HG03175 (cell line): ENCODE data around the gene LRRC74B.

Experiments used
- ATAC-seq: cut with Tn5 transposase; IDR thresholded peaks from one replicate; pipeline ENCODE4 v1.9.1; 2021; ENCODE audit warnings: mild to moderate bottlenecking, moderate library complexity; ENCODE audit not compliant: unreplicated experiment

The LRRC74B gene

GRCh38 chr22:21101877-21102638, 56.3 kb downstream of the LRRC74B start:
- ATAC-seq = no peak

GRCh38 chr22:21102659-21103267, 57.0 kb downstream of the LRRC74B start:
- no peak for ATAC-seq

DNA sequence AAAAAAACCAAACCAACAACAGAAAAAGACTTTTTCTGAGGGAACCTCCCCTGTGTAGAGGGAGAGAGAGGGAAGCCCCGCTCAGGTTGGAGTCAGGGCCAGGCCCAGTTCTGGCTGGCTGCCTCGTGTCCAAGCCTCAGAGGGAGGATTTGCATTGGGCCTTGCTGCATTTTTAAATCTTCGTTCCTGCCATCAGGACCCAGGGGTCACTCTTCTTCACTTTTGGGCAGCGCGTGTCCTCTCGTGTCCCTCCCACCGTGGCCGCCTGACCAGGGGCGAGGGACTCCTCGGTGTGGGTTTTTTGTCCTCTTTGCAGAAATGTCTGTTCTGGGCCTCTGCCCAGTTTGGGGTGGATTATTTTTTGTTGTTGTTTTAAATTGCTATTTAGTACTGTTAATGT, 57.9 kb downstream of the LRRC74B start:
- no peak for ATAC-seq

DNA sequence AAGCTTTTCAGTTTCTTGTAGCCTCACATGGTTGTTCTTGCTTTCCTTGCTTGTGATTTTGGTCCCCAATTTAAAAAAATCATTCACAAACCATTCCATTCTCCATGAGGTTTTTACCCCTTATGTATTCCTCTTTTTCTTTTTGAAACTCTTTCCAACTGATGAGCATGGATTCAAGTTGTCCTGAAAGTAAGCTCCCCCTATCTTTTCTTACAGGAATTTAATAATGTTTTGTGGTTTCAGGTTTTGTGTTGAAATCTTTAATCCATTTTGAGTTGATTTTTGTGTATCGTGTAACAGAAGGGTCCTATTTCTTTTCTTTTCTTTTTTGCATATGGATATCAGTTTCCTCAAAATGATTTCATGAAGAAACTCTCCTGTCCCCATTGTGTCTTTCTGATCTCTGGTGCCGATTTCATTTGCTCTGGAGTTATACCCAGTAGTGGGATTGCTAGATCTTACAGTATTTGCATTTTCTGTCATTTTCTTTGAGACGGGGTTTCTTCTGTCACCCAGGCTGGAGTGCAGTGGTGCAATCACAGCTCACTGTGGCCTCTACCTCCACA, 58.5 kb downstream of the LRRC74B start:
- no peak for ATAC-seq

GRCh38 chr22:21105294-21105693, 59.5 kb downstream of the LRRC74B start:
- no peak for ATAC-seq

DNA sequence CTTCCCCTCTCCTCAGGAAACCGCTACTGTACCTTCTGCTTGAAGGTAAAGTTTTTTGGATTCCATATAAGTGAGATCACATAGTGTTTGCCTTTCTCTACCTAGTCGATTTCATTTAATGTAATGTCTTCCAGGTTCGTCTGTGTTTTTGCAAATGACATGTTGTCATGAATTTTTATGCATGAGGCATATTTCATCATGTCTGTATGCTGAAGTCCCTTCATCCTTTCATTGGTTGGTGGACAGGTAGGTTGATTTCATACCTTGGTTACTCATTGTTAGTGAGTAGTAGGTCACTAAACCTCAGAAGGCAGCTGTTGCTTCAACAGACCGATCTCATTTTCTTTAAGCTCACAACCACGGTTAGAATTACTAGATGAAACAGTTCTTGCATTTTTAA, 60.3 kb downstream of the LRRC74B start:
- ATAC-seq = no peak

DNA sequence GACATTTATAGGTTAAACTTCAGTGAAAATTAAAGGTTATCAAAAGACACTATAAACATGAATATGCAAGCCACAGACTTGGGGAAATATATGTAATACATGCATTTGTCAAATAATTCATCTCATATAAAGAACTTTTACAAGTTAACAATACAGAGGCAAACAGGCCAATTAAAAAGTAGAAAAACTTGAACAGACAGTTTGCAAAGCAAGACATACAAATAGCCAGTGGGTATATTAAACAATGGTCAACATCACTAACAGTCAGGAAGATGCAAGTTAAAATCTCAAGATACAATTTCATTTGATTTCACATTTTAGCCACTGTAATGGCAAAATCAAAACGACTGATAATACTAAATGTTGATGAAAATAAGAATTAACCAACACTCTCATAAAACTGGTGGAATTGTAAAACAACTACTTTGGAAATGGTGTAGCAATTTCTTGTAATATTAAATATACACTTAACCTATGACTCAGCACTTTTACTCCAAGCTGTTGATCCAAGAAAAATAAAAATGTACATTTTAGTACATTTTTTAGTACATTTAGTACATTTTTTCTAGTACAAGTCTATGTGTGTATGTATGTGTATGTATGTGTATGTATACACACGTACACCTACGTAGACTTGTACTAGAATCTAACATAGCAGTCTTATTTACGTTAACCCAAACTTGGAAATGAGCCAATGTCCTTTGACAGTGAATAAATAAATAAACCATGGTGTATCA, 62.8 kb downstream of the LRRC74B start:
- no peak for ATAC-seq
